Activated CD4-positive, alpha-beta T cell treated with anti-CD3 and anti-CD28 coated beads for 24 hours (primary cell): Measurements from ENCODE around the gene NOTO.

Experiments
- DNase-seq, 2 donors: peaks; one replicate each; pipeline ENCODE4 v3.0.0-alpha.2; 2020; ENCODE audit warnings: low read depth in 2 of 2

Gene NOTO

DNA sequence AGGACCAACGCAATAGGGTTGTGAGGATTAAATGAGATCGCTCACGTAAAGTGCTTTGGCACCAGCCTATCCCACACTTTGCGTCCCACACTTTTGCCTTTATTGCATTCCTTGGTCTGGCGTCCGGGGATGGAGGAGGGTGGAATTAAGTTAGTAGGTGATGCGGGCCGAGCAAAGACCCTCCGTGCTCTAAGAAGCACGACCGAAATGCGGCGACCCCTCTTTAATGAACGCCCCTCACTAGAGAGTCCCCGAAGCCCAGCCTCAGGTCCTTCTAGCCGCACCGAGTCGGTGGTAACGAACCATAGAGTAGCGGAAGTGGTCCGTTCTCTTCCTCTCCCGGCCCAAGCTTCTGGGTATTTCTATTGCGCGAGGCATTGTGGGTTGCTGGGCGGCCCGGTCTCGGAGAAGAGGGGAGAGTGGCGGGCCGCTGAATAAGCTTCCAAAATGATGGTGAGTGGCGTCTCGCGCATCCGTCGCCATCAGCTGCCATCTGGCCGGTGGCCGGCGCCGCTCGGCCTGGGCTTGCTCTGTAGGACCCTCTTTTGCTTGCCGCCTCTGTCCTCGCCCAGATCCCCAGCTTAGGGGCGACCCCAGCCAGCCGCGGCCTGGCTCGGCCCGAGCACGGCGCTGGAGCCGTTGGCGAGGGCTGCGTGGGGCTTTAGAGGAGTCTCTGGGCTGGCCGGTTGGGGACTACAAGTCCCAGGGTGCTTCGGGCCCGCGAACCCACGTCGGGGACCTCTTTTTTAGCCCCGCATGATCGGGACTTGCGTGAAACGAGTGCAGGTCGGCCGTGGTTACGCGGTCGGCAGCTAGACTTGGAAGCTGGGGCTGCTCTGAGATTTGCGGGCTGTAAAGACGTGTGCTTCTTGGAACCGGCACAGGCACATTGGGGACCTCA, 31.8 kb downstream of the NOTO start, which contains the start of gene CCT7:
Gene CCT7 (plus strand): TSS at position 377 of the 901 bp plus-strand sequence. CDS start 71 bp downstream, at position 448.
- peak; percentile 66 to 74 for DNase-seq

DNA sequence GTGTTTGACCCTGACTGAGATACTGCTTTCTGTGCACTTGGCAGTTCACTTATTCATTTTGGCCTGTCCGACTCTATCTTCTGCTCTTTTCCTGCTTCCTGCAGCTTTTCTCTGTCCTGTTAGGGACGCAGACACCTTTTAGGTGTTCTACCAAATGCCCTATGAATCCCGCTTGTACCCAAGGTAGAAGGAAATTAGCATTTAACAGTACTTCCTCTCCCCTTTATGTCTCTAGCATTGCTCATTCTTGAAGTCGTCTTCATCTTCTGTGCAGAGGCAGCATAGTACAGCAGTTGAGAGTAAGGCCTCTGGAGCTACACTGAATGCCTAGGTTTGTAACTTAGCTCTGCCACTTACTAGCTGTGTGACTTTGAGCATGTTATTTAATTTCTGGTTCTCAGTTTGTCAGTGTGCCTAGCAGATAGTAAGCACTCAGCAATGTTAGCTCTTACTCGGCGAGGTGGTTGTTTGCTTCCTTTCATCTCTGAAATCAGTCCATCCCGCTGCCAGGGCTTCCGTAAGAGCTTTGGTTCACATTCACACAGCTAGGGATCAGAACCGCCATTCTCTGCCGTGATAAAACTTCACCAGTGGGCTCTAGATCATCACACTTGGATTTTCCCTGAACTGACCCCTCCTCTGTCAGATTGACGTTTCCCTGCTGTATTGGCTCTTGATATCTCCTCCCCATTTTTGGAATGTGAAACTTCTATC, 33.1 kb downstream of the NOTO start:
- no peak for DNase-seq

DNA sequence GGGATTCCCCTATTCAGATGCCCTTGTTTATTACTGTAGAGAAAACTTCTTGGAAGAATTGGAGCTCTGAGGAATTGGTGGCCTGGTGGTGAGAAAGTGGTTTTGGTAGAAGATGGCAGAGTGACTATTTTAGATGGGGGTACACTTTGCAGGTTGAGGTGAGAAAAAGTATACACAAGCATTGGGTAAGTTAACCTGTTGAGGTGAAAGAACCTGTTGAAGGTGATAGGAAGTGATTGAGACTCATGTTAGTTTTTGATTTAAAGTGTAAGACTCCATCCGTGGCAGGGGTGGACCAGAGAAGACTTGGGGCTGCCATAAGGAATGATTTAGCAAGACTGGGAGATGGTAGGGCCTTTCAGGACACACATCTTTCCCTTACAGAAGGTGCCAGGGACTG, 34.8 kb downstream of the NOTO start:
- no peak for DNase-seq

DNA sequence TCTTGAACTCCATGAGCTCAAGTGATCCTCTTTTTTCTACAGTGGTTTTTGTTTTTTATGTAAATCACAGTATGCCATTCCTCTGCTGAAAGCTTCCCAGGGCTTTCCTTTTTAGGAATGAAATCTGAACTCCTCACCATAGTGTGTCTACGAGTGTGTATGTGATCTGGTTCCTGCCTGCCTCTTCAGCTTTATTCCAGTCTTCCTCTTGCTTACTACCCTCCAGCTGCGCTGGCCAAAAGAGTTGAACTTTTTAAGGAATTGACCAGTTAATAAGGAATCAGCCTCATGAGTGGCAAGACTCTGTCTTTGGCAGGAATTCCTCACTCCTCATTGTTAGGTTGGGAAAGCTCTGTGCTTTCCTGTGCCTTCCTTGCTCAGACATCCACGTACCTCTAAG, 35.8 kb downstream of the NOTO start:
- no peak for DNase-seq

DNA sequence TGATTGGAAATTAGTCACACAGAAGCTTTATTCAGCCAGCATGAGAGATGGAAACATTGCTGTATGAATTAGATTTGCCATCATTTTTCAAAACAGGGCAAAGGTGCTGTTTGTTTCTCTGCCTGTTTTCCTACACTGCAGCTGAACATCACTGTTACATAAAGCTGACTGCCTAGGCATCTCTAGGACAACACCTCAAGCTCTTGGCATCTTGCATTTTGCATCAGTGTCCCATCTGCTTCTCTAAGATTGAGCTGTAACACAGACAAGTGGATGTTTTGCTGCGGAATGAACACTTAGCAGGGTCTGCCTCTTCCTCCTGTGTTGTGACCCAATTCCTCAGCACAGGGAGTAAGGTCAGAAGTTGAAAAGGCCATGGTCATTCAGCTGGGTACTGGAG, 36.6 kb downstream of the NOTO start:
- no peak for DNase-seq

DNA sequence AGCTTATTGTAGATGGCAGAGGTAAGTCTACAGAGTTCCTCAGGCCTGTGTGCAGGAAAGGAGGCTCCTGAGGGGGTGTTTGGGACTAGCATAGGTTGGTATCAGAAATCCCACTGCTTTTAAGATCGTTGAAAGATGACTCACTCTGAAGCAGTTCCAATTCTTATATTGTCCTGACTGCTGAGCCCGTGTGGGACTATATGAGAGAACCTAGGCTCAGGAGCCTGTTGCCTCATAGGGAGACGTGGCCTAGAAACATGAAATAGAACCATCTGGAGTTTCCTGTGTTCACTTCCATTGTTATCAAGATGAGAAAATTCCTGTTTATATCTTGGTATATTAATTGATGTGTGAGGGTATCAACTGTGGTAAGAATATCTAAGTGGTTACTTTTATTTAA, 37.4 kb downstream of the NOTO start:
- no peak for DNase-seq

DNA sequence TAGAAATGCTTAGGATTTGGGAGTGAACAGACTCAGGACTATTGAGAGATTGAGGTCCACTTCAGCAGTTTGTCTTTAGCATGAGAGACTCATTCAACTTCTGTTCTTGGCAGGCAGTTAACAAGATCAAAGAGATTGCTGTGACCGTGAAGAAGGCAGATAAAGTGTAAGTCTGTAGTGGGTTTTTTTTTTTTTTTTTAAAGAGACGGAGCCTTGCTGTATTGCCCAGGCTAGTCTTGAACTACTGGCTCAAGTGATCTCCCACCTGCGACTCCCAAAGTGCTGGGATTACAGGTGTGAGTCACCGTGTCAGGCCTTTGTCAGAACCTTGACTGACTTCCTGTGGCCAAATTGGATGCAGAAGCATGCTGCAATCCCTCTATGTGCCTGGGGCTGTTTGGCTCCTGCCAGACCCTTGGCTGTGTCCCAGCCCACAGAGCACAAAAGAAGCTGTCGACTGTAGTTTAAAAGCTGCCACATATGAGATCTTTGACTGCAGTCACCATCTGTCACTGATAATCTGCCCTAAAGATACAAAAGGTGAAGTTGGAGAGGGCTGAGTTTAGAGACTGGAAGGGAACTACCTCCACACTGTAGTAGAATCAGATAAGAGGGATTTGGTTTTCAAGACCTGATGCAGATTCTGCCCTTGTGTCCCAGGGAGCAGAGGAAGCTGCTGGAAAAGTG, 41.7 kb downstream of the NOTO start:
- no peak for DNase-seq

DNA sequence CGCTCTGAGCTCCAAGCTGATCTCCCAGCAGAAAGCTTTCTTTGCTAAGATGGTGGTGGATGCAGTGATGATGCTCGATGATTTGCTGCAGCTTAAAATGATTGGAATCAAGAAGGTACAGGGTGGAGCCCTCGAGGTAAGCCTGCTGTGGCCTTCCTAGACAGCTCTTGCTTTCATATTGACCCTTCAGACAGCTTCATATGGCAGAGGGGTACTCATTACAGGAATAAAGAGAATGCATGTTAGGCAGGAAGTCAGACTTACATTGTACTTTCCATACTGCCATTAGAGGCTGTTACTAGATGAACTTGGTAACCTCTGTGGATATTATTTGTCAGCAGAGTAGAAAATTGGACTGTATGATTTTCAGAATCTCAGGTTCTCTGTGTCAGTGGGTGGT, 42.2 kb downstream of the NOTO start:
- DNase-seq: no peak

DNA sequence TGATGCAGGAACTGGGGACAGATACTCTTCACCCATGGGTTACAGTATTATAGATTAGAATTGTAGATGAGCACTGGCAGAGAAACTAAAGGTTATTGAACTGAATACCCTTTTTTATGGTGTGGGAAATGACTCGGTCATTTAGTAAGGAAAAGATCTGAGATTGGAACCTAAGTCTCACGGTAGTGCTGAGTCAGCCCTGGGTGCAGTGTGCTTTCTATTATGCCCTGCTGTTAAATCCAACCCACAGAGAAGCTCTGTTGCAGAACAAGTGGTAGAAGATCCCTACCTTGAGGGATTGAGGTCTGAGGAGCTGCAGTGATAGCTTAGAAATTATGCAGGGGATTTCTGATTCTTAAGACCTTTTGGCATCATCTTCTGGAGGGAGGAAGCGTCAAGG, 44.5 kb downstream of the NOTO start:
- no peak for DNase-seq

DNA sequence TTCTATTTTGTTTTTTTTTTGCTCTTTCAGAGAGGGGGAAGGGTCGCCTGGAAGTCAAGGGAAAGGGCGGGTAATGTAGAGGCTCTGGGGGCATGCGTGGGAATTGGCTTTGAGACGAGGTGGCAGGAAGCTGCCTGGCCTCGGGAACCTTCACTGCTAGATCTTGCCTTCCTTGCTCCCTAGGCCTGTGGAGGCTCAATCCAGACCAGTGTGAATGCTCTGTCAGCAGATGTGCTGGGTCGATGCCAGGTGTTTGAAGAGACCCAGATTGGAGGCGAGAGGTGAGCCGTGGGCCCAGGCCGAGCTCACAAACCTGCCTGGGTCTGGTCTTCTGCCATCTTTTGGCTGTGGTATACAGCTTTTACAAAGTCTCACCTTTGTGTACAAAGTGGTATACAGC, 47.3 kb downstream of the NOTO start:
- no peak for DNase-seq

DNA sequence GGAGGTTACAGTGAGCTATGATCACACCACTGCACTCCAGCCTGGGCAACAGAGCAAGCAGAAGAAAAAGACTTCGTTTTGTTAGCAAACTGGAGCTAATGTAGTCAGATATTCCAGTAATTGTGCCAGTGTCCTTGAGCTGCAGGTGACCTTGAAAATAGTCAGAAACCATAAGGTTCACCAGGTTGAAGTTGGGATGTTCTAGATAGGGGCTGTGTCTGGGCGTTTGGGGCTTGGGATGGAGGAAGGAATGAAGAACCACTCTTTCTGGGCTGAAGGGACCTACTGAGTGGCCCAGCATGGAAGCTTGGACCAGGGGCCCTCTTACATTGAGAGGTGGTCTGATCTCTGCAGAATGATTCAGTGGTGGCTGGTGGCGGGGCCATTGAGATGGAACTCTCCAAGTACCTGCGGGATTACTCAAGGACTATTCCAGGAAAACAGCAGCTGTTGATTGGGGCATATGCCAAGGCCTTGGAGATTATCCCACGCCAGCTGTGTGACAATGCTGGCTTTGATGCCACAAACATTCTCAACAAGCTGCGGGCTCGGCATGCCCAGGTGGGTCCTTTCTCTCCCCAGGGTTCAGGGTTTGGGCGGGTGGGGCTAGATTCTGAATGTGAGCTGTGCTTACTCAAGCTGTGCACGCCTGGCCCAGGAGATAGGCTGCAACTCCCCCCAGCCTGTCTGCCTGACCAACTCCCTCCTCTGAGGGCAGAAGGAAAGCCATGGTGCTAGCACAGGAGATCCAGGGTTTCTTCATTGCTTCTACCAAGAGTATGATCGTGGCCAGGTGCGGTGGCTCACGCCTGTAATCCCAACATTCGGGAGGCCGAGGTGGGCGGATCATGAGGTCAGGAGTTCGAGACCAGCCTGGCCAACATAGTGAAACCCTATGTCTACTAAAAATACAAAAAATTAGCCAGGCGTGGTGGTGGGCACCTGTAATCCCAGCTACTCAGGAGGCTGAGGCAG, 48.8 kb downstream of the NOTO start:
- DNase-seq: no peak

DNA sequence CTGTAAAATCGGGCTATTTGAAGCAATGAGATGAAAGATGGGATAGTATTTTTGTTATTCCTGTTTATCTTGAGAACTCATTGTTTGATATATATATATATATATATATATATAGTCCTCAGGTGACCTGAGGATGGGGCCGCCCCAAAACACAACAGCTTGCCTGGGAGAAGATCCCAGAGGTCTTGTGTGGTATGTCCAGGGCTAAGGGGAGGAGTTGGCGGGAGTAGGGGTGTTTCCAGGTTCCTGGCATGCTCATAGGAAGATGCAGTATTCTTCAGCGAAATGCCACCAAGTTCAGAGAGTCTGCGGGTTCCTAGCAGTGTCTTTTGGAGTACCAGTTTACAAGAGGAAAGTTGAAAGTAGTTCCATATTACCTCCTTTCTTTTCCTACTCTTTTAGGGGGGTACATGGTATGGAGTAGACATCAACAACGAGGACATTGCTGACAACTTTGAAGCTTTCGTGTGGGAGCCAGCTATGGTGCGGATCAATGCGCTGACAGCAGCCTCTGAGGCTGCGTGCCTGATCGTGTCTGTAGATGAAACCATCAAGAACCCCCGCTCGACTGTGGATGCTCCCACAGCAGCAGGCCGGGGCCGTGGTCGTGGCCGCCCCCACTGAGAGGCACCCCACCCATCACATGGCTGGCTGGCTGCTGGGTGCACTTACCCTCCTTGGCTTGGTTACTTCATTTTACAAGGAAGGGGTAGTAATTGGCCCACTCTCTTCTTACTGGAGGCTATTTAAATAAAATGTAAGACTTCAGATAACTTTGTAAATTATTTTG, 50.1 kb downstream of the NOTO start:
- no peak for DNase-seq

DNA sequence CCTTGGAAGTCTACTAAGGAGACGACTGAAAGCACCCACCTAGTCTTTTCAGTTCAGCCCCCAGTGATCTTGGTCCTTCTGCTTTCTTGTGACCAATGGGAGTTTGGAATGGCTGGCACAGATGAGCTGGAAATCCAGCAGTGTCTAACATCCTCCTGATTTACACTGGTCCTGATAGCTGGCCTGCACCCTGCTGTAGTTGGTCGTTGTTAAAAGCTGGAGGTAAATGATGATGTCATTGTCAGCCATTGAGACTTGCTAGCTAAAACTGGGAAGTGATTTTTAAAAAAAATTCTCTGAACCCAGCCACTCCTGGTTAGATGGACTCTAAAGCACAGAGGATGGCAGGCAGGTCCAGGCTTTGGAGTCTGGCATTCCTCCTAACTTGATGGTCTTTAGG, 51.0 kb downstream of the NOTO start:
- no peak for DNase-seq

DNA sequence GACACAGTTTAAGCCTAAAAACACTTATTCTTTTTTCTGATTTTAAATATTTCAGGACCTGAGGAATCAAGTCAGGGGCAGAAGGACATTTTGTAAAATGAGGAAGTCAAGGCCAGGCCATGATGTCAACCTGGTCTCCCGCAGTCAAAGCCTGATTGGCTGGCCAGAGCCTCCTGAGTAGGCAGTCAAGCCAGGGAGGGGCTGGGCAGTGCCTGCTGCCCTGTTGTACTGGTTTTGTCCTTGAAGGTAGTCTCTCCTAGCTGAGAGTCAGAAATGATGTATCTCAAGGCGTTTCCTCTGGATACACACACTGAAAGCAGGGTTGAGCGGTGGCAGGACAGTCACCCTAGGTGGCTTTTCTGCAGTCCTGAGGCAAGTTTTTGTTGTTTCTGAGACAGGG, 51.5 kb downstream of the NOTO start:
- DNase-seq: no peak

DNA sequence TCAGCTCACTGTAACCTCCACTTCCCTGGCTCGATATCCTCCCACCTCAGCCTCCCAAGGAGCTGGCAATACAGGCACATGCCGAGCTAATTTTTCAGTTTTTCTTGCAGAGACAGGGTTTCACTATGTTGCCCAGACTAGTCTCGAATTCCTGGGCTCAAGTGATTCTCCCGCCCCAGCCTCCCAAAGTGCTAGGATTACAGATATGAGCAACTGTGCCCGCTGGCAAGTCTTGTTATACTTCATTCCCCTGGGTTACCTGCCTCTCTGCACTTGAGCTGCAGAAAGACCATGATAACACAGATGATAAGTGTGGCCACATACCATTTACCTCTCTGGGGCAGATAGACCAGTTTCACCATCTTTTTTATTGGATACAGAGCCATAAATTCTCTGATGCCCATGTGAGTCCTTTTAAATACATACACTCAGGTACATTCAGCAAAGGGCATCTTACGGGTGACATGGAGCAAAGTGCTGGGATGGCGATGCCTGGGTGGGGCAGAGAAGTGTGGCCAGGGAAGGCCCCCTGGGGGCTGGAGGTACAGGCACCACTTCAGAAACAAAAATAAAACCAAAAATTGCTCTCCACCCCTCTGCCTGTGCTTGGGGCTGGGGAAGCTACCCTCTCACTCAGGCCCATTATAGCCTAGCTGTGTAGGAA, 52.1 kb downstream of the NOTO start:
- DNase-seq: no peak

DNA sequence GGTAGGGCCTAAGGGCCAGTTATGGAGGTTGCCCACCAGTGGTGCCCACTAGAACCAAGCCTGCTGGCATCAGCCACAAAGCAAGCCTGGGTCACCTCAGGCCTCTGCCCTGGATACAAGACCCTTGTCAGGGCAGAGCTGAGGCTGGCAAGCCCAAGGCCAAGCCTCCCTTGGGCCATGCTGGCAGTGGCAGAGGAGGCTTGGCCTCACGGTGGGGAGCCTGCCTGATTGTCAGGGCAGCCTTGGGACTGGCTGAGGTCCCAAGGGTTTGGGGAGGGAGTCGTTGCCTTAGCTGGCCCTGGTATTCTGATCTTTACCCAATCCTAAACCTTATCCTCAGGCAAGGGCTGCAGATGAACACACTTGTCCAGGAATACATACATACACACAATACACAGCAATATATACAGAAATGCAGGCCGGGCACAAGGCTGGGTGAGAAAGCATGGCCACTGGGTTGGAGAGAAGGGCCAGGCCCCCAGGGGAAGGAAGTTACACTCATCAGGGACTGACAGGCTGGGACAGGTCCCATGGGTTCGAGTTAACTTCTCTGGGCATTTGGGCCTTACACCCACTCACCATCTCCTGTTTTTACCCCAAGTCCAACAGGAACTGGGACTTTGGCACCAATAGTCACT, 52.8 kb downstream of the NOTO start:
- DNase-seq: no peak

DNA sequence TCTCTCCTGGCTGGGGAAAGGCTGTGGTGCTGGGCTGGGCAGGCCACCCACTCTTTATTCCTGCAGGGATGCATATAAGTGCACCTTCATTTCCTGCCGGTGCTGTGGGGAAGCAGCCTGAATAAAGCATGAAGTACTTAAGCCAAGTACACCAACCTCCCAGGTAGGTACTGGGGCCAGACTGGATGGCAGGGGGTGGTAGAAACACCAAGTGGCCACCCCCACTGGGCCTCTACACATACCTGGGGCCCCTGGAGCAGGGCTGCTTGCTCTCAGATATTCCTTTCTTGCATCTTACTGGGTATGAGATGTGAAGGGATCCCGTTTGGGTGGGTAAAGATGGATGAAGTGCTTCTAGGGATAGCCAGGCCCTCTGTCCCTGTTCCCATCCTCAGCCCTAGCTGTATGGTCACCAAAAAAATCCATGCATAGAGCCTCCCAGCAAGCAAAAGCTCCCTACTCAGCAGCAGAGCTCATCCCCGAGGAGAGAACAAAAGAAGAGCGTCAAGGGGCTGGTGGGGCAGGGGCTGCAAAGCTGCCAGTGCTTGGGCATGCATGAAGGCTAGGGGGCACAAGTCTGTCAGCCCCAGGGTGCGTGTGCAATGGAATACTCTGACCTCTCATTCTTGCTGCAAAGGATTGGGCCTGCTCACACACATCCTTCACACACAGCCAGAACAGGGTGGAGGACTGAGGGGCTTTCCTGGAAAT, 53.7 kb downstream of the NOTO start:
- no peak for DNase-seq

DNA sequence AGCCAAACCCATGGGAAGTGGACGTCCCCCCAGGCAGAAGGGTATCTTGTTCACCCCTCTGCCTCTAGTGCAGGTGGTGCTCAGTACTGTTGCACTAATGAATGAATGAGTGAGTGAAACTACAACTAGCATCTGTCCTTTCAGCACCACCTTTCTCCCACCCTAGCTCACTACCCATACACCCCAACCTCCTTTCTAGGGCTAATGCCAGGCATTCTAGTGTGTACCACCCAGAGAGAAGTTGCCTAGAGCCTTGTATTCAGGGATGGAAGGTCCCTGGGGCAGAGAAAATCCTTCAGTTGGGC, 54.2 kb downstream of the NOTO start:
- no peak for DNase-seq

DNA sequence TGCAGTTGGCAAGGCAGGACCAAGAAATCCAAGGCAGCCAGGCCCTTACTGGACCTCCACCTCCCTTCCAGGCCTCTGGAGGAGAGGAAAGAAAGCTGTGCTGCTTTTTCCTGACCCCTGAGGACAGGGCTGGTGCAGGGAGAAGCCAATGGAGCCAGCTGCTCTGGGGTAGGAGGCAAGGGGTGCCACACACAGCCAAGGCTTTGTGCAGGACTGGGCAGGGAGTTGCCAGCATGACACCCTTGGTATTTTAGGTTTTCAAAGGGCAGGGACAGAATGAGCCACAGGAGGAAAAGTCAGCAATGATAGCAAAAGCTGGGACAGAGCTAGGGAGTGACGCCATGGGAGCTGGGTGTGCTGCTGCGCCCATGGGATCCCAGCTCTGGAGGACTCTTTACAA, 54.6 kb downstream of the NOTO start:
- DNase-seq: no peak
